Activated CD8-positive, alpha-beta memory T cell treated with anti-CD3 and anti-CD28 coated beads, Interleukin-2, amount 10 ng/mL, durations not matched to agents 7 days and 5 days (primary cell): Measurements from ENCODE around the gene FBXW8. TPM values are rescaled to one million over a fixed set of nuclear protein-coding genes. Genes with fewer than 3 reads are reported as not detected.

ENCODE experiments used
- ATAC-seq: fragments of 150-1000 bp; cut with Tn5 transposase; one replicate; pipeline ENCODE4 v1.10.0; 2021; ENCODE audit warnings: moderate library complexity
- CTCF ChIA-PET: fragments of 350-600 bp; sonication (Branson Sonifier 250); formaldehyde crosslinking; loops from one replicate; lab custom pipeline; 2021; ENCODE audit warnings: antibody characterized with exemption; lab: Charles Lee
- DNase-seq: peaks from one replicate; pipeline ENCODE4 v3.0.0-alpha.2; 2020
- H3K27ac Mint-ChIP-seq: one replicate; pipeline ENCODE4 v1.8.0; 2021; ENCODE audit warnings: mild to moderate bottlenecking, mixed read lengths
- H3K27me3 Mint-ChIP-seq: one replicate; pipeline ENCODE4 v1.8.0; 2021; ENCODE audit warnings: mixed read lengths
- H3K36me3 Mint-ChIP-seq: one replicate; pipeline ENCODE4 v1.8.0; 2021; ENCODE audit warnings: mild to moderate bottlenecking, mixed read lengths
- H3K4me1 Mint-ChIP-seq: one replicate; pipeline ENCODE4 v1.8.0; 2021; ENCODE audit warnings: mixed read lengths
- H3K4me3 Mint-ChIP-seq: one replicate; pipeline ENCODE4 v1.8.0; 2021; ENCODE audit warnings: mild to moderate bottlenecking, moderate library complexity, mixed read lengths
- H3K9me3 Mint-ChIP-seq: one replicate; pipeline ENCODE4 v1.8.0; 2022; ENCODE audit warnings: low read depth, mixed read lengths
- total RNA-seq, 2 experiments: library from RNA; stranded (reverse); gene quantifications; one replicate each; pipeline ENCODE4 v1.2.3, GENCODE V29; 2021

Gene FBXW8
- total RNA-seq, 2 experiments from 2014 or later = 11.5 to 12.8 TPM

GRCh38 chr12:117033382-117034221, 122.9 kb downstream of the FBXW8 start:
- DNase-seq = no peak
- CTCF ChIA-PET = interaction anchor here (1.1 kb wide), 1 partner anchor 87 kb away, joined by 3 read pairs; no protein-coding TSS in a partner anchor
- no peak for ATAC-seq
- Mint-ChIP-seq H3K4me3 (no peak overlapping the region), H3K27me3 (no peaks in the 10 kb centered on the region), H3K9me3 (no peaks in the 10 kb centered on the region), H3K27ac (no peak overlapping the region), H3K36me3 (no peaks in the 10 kb centered on the region), H3K4me1 (peaks cover 4% of the 10 kb centered on the region)

GRCh38 chr12:117034249-117034648, 123.5 kb downstream of the FBXW8 start:
- no peak for ATAC-seq
- Mint-ChIP-seq H3K4me3 (no peak overlapping the region), H3K4me1 (peaks cover 4% of the 10 kb centered on the region), H3K27me3 (no peaks in the 10 kb centered on the region), H3K36me3 (no peaks in the 10 kb centered on the region), H3K9me3 (no peaks in the 10 kb centered on the region), H3K27ac (no peak overlapping the region)
- DNase-seq = no peak
- CTCF ChIA-PET = interaction anchor here (1.1 kb wide), 1 partner anchor 86 kb away, joined by 3 read pairs; no protein-coding TSS in a partner anchor

- H3K27me3 Mint-ChIP-seq = no peaks in the 10 kb centered on the region
- no peaks in the 10 kb centered on the region for H3K9me3 Mint-ChIP-seq
- CTCF ChIA-PET = interaction anchor here (1.4 kb wide), 1 partner anchor 85 kb away, joined by 3 read pairs; no protein-coding TSS in a partner anchor
- peaks cover 4% of the 10 kb centered on the region for H3K4me1 Mint-ChIP-seq
- no peak for ATAC-seq
- no peak for DNase-seq
- H3K36me3 Mint-ChIP-seq = no peaks in the 10 kb centered on the region
- H3K4me3 Mint-ChIP-seq = no peak overlapping the region
- H3K27ac Mint-ChIP-seq = no peak overlapping the region
These were observed 124.0 kb downstream of the FBXW8 start for GRCh38 chr12:117034701-117035151.

- no peak for ATAC-seq
These were observed 124.5 kb downstream of the FBXW8 start for GRCh38 chr12:117035287-117035686.

GRCh38 chr12:117036046-117036445, 125.3 kb downstream of the FBXW8 start:
- Mint-ChIP-seq H3K4me1 (peaks cover 4% of the 10 kb centered on the region), H3K9me3 (no peaks in the 10 kb centered on the region), H3K27ac (no peak overlapping the region), H3K27me3 (no peaks in the 10 kb centered on the region), H3K36me3 (no peaks in the 10 kb centered on the region), H3K4me3 (no peak overlapping the region)
- DNase-seq = no peak
- ATAC-seq = no peak
- CTCF ChIA-PET = interaction anchor here (0.8 to 1.9 kb wide), 3 partner anchors 10 to 84 kb away, joined by 3 to 8 read pairs (median 3); no protein-coding TSS in a partner anchor

More at GRCh38 chr12:117035287-117035686, 124.5 kb downstream of the FBXW8 start:
- Mint-ChIP-seq H3K4me1 (peaks cover 4% of the 10 kb centered on the region), H3K4me3 (no peak overlapping the region), H3K36me3 (no peaks in the 10 kb centered on the region), H3K9me3 (no peaks in the 10 kb centered on the region), H3K27me3 (no peaks in the 10 kb centered on the region), H3K27ac (no peak overlapping the region)
- CTCF ChIA-PET = interaction anchor here (0.8 to 1.4 kb wide), 2 partner anchors 10 to 84 kb away, joined by 3 read pairs; no protein-coding TSS in a partner anchor
- no peak for DNase-seq

- Mint-ChIP-seq H3K4me3 (no peak overlapping the region), H3K4me1 (peaks cover 4% of the 10 kb centered on the region), H3K27ac (no peak overlapping the region), H3K9me3 (no peaks in the 10 kb centered on the region), H3K36me3 (no peaks in the 10 kb centered on the region), H3K27me3 (no peaks in the 10 kb centered on the region)
- CTCF ChIA-PET = interaction anchor here (1.9 kb wide), 1 partner anchor 11 kb away, joined by 8 read pairs; no protein-coding TSS in a partner anchor
- ATAC-seq (no peak), DNase-seq (no peak)
These were observed 125.8 kb downstream of the FBXW8 start for GRCh38 chr12:117036547-117036946.

- Mint-ChIP-seq H3K36me3 (no peaks in the 10 kb centered on the region), H3K4me3 (no peak overlapping the region), H3K27ac (no peak overlapping the region), H3K4me1 (peaks cover 2% of the 10 kb centered on the region), H3K9me3 (no peaks in the 10 kb centered on the region), H3K27me3 (no peaks in the 10 kb centered on the region)
- CTCF ChIA-PET = interaction anchor here (1.1 to 1.9 kb wide), 3 partner anchors 9 to 83 kb away, joined by 3 to 8 read pairs (median 3); no protein-coding TSS in a partner anchor
- DNase-seq = no peak
- no peak for ATAC-seq
These were observed 126.7 kb downstream of the FBXW8 start for GRCh38 chr12:117037289-117038022.

GRCh38 chr12:117038023-117038680, 127.4 kb downstream of the FBXW8 start:
- no peaks in the 10 kb centered on the region for H3K36me3 Mint-ChIP-seq
- DNase-seq (no peak), ATAC-seq (no peak)
- H3K27ac Mint-ChIP-seq = no peak overlapping the region
- H3K9me3 Mint-ChIP-seq = no peaks in the 10 kb centered on the region
- H3K4me1 Mint-ChIP-seq = no peaks in the 10 kb centered on the region
- H3K4me3 Mint-ChIP-seq = no peak overlapping the region
- no peaks in the 10 kb centered on the region for H3K27me3 Mint-ChIP-seq
- CTCF ChIA-PET = interaction anchor here (1.1 to 1.9 kb wide), 3 partner anchors 10 to 82 kb away, joined by 3 to 8 read pairs (median 3); no protein-coding TSS in a partner anchor

- DNase-seq (no peak), ATAC-seq (no peak)
- CTCF ChIA-PET = interaction anchor here (1.1 kb wide), 1 partner anchor 11 kb away, joined by 3 read pairs; no protein-coding TSS in a partner anchor
- Mint-ChIP-seq H3K36me3 (no peaks in the 10 kb centered on the region), H3K27ac (no peak overlapping the region), H3K9me3 (no peaks in the 10 kb centered on the region), H3K4me3 (no peak overlapping the region), H3K27me3 (no peaks in the 10 kb centered on the region), H3K4me1 (no peaks in the 10 kb centered on the region)
These were observed 128.2 kb downstream of the FBXW8 start for GRCh38 chr12:117038919-117039318.

- no peak overlapping the region for H3K4me3 Mint-ChIP-seq
- no peak overlapping the region for H3K27ac Mint-ChIP-seq
- no peaks in the 10 kb centered on the region for H3K9me3 Mint-ChIP-seq
- no peaks in the 10 kb centered on the region for H3K36me3 Mint-ChIP-seq
- H3K27me3 Mint-ChIP-seq = no peaks in the 10 kb centered on the region
- ATAC-seq (no peak), DNase-seq (no peak)
- H3K4me1 Mint-ChIP-seq = peaks cover 1% of the 10 kb centered on the region
- CTCF ChIA-PET = no interaction called here
These were observed 129.2 kb downstream of the FBXW8 start for GRCh38 chr12:117039891-117040309.

GRCh38 chr12:117040496-117040895, 129.7 kb downstream of the FBXW8 start:
- no peak overlapping the region for H3K27ac Mint-ChIP-seq
- H3K9me3 Mint-ChIP-seq = no peaks in the 10 kb centered on the region
- CTCF ChIA-PET = no interaction called here
- DNase-seq (no peak), ATAC-seq (no peak)
- no peaks in the 10 kb centered on the region for H3K36me3 Mint-ChIP-seq
- H3K4me3 Mint-ChIP-seq = no peak overlapping the region
- H3K27me3 Mint-ChIP-seq = no peaks in the 10 kb centered on the region
- peaks cover 1% of the 10 kb centered on the region for H3K4me1 Mint-ChIP-seq

GRCh38 chr12:117041798-117042170, 131.0 kb downstream of the FBXW8 start:
- Mint-ChIP-seq H3K9me3 (no peaks in the 10 kb centered on the region), H3K4me3 (no peak overlapping the region), H3K4me1 (peaks cover 5% of the 10 kb centered on the region), H3K27me3 (no peaks in the 10 kb centered on the region), H3K27ac (no peak overlapping the region), H3K36me3 (peaks cover 3% of the 10 kb centered on the region)
- CTCF ChIA-PET = no interaction called here
- ATAC-seq (no peak), DNase-seq (no peak)
